Activated CD4-positive, alpha-beta T cell treated with anti-CD3 and anti-CD28 coated beads for 4 hours (primary cell): Measurements from ENCODE around the gene POTEH.
"Not testable (repeated sequence)": the region's sequence is repeated elsewhere in the genome, so short reads cannot be mapped to it uniquely, and the experiment has no call there.

Experiments
- DNase-seq, 2 donors: peaks; one replicate each; pipeline ENCODE4 v3.0.0-alpha.2; 2020

POTEH gene

DNA sequence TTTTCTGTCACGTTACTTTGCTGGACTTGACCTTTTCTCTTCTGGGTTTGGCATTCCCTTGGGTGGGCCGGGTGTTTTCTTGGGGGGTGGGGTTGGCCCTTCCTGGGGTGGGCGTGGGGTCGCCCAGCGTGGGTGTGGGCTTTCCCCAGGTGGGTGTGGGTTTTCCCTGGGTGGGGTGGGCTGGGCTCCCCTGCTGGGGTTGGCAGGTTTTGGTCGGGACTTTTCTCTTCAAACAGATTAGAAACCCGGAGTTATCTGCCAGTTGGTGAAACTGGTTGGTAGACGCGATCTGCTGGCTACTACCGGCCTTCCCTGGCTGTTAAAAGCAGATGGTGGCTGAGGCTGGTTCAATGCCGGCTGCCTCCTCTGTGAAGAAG, at the start of gene POTEH:
TSS of gene POTEH (plus strand) at position 278 of the 377 bp plus-strand sequence. CDS start at position 330, 52 bp downstream.
- DNase-seq = not testable (repeated sequence)

- DNase-seq = not testable (repeated sequence)
Measured at GRCh38 chr22:15642288-15642861, 47.5 kb upstream of the POTEH start.

DNA sequence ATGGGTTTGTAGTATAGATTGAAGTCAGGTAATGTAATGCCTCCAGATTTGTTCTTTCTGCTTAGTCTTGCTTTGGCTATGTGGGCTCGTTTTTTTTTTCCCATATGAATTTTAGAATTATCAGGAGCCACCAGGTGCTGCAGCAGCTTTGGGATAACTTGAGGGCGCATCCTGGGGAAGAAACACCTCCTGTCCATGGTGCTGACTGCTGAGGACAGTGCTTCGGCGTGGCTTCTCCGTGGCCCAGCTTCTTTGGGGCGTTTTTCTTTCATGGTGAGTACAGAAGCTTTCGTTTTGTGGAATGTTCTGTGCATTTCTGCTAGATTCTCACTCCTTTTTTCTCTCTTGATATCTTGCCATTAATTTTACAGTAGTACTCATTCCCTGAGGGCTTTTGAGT, 37.9 kb upstream of the POTEH start:
- DNase-seq = not testable (repeated sequence)

DNA sequence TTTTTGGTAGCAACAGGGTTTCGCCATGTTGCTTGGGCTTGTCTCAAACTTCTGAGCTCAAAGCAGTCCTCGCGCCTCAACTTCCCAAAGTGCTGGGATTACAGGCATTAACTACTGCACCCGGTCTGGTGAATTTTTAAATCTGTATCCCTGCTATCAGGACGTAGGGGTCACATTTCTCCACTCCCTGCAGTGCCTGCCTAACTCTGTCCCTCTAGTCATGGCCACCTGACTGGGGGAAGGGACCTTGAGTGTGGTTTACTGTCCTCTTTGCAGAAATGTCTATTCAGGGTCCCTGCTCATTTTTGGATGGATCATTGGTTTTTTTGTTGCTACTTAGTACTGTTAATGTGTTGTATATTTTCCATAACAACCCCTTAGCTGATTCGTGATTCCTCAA, 37.1 kb upstream of the POTEH start:
- not testable (repeated sequence) for DNase-seq

GRCh38 chr22:15653241-15653640, 36.6 kb upstream of the POTEH start:
- not testable (repeated sequence) for DNase-seq

GRCh38 chr22:15661102-15661501, 28.7 kb upstream of the POTEH start:
- DNase-seq = not testable (repeated sequence)

DNA sequence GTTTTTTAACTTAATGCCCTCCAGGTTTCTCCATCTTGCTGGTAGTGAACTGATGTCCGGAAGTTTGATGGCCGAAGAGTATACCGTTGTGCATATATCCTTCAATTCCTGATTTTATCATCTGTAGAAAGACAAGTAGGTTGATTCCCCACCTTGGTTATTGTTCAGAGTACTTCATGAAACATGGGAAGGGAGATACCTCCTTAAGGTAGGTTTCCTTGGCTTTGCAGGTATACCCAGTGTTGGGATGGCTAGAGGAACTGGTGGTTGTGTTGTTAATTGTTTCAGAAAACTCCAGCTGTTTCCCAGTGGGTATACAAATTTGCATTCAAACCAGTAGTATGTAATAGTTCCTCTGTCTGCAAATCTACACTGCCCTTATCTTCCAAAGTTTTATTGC, 25.1 kb upstream of the POTEH start:
- not testable (repeated sequence) for DNase-seq

DNA sequence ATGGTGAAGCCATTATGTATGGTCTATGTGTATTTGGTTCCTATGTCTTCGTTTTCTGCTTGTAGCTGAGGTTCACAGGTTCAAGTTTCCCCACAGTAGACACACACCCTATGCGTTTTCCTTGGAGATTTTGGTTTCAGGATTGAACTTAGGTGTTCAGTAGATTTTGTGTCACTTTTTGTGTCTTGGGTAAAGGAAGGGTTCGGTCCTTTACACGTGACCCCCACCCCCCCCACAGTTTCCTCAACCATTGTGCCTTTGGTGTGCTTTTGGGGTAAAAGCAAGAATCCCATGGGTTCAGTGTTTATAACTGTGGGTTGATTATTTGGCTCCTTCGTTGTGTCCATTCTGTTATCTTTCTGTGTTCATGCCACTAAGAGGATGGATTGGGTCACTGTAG, 24.3 kb upstream of the POTEH start:
- DNase-seq = not testable (repeated sequence)

DNA sequence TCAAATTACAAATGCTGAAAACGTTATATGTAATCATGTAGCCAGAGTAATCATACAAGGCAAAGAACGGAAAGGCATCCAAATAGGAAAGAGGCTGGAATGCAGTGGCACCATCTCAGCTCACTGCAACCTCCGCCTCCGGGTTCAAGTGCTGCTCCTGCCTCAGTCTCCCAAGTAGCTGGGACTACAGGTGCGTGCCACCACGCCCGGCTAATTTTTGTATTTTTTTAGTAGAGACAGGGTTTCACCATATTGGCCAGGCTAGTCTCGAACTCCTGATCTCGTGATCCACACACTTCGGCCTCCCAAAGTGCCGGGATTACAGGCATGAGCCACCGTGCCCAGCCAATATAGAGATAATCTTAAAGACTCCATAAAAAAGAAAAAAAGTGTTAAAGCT, 20.4 kb upstream of the POTEH start:
- not testable (repeated sequence) for DNase-seq

DNA sequence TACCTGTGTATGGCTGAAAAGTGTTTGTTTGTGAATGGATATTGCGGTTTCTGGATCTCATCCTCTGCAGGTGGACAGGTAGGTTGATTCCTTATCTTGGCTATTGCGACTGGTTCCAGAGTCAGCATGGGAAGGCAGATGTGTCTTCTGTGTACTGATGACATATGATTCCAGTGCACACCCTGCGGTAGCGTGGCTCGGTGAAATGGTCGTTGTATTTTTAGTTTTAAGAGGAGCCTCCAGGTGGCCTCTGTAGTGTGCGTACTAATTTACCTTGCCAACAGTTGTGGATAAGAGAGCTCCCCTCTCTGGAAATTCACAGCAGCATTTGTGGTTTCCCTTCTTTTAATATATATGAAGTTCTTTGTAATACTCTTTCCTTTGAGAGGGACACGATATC, 10.1 kb upstream of the POTEH start:
- DNase-seq = not testable (repeated sequence)

- DNase-seq = not testable (repeated sequence)
Measured at GRCh38 chr22:15684115-15684514, 5.7 kb upstream of the POTEH start.

- DNase-seq = not testable (repeated sequence)
Measured at GRCh38 chr22:15684695-15685094, 5.1 kb upstream of the POTEH start.

GRCh38 chr22:15685641-15686040, 4.2 kb upstream of the POTEH start:
- not testable (repeated sequence) for DNase-seq

DNA sequence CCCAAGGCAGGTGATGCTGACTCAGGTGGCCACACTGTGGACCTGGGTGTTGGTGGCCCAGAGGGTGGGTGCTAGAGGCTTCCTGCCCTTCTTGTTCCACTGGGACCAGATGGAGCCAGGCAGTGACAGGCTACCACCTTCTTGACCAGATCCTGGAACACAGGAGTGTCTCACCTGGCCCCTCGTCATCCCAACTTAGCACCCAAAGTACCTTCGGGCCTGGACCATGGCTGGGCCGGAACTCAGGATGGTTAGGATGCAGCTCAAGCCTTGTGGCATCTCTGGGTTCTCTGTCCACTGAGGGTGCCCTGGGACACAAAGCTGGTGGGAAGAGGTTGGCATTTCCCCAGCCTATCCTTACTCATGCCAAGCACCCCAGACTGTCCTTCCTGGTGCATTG, 2.7 kb upstream of the POTEH start:
- not testable (repeated sequence) for DNase-seq

DNA sequence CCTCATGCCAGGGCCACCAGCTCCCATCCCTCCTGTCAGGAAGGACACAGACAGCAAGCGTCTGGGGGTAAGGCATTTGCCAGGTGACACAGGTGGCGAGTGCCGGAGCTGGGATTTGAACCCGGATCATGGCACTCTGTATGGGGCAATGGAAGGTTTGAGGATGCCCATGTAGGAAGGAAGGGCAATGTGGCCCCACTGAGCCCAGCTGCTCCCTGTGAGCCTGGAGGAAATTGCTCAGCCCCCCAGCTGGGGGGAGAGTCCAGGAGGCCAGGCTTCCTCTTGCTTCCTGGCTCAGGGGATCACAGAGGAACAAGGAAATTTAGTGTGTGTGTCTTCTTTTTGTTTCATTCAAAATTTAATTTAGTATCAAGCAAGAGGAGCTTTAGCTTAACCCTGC, 2.1 kb upstream of the POTEH start:
- not testable (repeated sequence) for DNase-seq

GRCh38 chr22:15688090-15688489, 1.7 kb upstream of the POTEH start:
- DNase-seq = not testable (repeated sequence)

DNA sequence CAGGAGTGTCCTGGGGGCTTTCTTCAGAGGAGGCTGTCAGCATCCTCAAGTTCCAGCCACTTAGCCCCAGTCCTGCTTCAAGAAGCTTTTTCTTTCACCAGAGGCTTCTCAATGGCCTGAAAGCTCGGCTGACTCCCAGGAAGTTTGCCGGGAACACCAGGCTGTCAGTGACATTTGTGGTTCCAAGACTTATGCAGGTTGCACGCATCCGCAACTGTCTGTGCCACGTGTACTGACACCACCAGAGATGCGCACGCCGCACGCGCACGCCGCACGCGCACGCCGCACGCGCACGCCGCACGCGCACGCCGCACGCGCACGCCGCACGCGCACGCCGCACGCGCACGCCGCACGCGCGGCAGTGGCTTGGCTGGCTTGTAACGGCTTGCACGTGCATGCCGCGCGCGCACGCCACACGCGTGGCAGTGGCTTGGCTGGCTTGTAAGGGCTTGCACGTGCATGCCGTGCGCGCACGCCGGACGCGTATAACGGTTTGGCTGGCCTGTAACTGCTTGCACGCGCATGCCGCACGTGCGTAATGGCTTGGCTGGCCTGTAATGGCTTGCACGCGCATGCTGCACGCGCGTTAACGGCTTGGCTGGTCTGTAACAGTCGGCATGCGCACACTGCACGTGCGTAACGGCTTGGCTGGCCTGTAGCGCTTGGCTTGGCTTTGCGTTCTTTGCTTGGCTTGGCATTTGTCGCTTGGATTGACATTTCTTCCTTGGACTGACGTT, 646 bp upstream of the POTEH start:
- DNase-seq = not testable (repeated sequence)

DNA sequence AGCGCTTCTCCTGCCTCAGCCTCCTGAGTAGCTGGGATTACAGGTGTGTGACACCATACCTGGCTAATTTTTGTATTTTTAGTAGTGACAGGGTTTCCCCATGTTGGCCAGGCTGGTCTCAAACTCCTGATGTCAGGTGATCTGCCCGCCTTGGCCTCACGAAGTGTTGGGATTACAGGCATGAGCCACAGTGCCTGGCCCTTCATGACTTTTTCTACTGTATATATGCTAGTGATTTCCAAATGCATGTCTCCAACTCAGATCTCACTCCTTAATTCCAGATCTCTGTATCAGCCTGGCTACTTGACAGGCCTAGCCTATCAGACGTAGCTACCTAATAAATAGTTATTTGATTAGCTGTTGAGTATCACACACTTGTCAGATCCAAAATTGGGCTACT, 23.8 kb downstream of the POTEH start:
- DNase-seq = not testable (repeated sequence)

DNA sequence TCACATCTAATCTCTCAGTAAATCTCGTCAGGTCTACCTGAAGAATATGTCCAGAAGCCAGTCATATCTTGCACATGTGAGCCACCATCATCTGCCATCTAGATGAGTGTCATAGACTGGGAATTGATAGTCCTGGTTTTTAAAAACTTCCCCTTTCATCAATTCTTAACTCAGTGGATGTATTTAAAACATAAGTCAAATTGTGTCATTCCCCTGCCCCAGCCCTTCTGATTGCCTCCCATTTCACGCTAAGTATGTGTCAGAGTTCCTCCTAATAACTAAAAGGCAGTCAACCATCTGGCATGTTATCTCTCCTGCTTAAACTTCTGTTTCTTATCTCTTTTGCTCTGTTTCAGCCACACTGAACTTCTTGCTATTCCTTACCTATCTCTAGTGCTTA, 24.3 kb downstream of the POTEH start:
- not testable (repeated sequence) for DNase-seq

- DNase-seq = not testable (repeated sequence)
Measured at GRCh38 chr22:15721884-15722283, 32.1 kb downstream of the POTEH start.

DNA sequence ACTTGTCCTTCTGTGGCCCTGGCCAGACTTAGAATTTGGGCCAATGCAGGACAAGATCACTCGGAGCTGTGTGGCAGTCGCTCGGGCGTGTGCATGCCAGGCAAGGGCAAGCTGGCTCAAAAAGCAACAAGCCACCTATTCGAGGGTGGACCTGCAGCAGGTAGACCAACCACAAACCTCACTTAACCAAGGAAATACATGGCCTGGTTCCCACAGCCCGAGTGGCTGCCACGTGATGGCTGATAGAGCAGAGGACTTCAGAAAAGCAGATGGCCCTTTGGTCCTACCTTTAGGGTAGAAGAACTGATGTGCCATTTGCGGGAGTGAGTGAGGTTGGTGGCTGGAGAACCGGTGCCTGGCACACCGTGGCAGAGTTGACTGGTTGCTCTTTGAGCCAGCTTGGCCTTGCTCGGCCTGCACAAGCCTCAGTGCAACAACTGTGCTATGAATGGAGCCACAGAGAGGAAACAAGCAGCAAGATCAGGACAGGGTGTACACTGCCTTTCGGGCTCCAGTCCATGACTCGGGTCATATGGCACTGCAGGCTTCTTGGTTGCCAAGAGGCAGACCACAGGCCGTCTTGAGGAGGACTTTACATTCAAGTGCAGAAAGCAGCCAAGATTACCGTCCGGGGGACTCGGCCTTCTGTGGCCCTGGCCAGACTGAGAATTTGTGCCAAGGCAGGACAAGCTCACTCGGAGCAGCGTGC, 39.5 kb downstream of the POTEH start:
- not testable (repeated sequence) for DNase-seq

DNA sequence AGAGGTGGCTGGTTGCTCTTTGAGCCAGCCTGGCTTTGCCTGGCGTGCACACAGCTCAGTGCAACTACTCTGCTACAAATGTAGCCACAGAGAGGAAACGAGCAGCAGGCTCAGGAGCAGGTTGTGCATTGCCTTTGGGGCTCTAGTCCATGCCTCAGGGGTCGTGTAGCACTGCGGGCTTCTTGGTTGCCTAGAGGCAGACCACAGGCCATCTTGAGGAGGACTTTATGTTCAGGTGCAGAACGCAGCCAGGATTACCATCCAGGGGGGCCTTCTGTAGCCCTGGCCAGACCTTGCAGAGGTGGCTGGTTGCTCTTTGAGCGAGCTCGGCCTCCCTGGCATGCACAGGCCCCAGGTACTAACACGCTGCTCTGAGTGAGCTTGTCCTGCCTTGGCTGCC, 41.2 kb downstream of the POTEH start:
- not testable (repeated sequence) for DNase-seq

DNA sequence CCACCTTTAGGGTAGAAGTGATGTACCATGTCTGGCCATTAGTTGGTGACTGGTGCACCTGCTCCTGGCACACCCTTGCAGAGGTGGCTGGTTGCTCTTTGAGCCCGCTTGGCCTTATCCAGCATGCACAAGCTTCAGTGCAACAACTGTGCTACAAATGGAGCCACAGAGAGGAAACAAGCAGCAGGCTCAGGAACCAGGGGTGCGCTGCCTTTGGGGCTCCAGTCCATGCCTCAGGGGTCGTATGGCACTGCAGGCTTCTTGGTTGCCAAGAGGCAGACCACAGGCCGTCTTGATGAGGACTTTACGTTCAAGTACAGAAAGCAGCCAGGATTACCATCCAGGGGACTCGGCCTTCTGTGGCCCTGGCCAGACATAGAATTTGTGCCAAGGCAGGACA, 44.6 kb downstream of the POTEH start:
- not testable (repeated sequence) for DNase-seq
